Measurements from ENCODE around the gene RAPGEF1. TPM values are rescaled to one million over a fixed set of nuclear protein-coding genes. Genes with fewer than 3 reads are reported as not detected.

Gene RAPGEF1
- total RNA-seq, 1 experiment from 2014 or later, result 55.6 TPM

GRCh38 chr9:131601683-131602181 is 138.1 kb downstream of the RAPGEF1 start:
- H3K18ac ChIP-seq (ENCODE audit: insufficient read length, low read depth, low read length), result no peak overlapping the region
- no peaks in the 10 kb centered on the region for H3K79me1 ChIP-seq (ENCODE audit: insufficient read depth, low read depth, low read length, poor library complexity, severe bottlenecking)
- H3K27ac ChIP-seq (ENCODE audit: insufficient read length, low read depth, low read length), result no peak overlapping the region
- H3K4ac ChIP-seq (ENCODE audit: low read depth, low read length), result no peak overlapping the region
- H3K23ac ChIP-seq (ENCODE audit: insufficient read length, low read depth, low read length), result no peak overlapping the region
- no peak overlapping the region for H3K9ac ChIP-seq (ENCODE audit: extremely low read depth, insufficient read length, low read length)
- H3K56ac ChIP-seq (ENCODE audit: insufficient read length, low read depth, low read length), result no peak overlapping the region
- Mint-ChIP-seq H3K36me3 (ENCODE audit: insufficient read depth in 1 of 3, low read depth in 3 of 3) (peaks cover 6 to 43% (median 13%) of the 10 kb centered on the region in 3 experiments; a peak in 5 of 7 replicates), H3K27me3 (ENCODE audit: low read depth) (no peaks in the 10 kb centered on the region), H3K9me3 (no peaks in the 10 kb centered on the region), H3K4me1 (peaks cover 2 to 4% of the 10 kb centered on the region in 2 experiments; a peak in 2 of 4 replicates), H3K27ac (peak overlapping the region in 2 of 3 experiments; percentile 18 to 66; a peak in 3 of 7 replicates), H3K4me3 (no peak overlapping the region)
- H4K8ac ChIP-seq (replicated peaks; ENCODE audit: insufficient read length, low read depth, low read length), result no peak overlapping the region
- no peak overlapping the region for H2BK12ac ChIP-seq (ENCODE audit: insufficient read length, low read depth, low read length)
- no CpG with 5 or more reads among the region's 14 CpGs for WGBS (ENCODE audit: extremely low coverage, insufficient read length, low lambda C conversion rate)
- H2BK120ac ChIP-seq (ENCODE audit: low read depth, low read length, poor library complexity, severe bottlenecking), result no peak overlapping the region
- H3K23me2 ChIP-seq (ENCODE audit: insufficient read length, low read depth, low read length, poor library complexity, severe bottlenecking), result no peaks in the 10 kb centered on the region
- H2BK20ac ChIP-seq (ENCODE audit: low read depth, low read length, poor library complexity, severe bottlenecking), result no peak overlapping the region
- no peak overlapping the region for H4K5ac ChIP-seq (ENCODE audit: insufficient read length, low read depth, low read length)
- no peak overlapping the region for H4K91ac ChIP-seq (ENCODE audit: insufficient read length, low read depth, low read length)
- H3K14ac ChIP-seq (ENCODE audit: insufficient read depth, low read length), result no peak overlapping the region
- H2AK5ac ChIP-seq (ENCODE audit: insufficient read length, low read length), result no peak overlapping the region
- H3K4me1 ChIP-seq (ENCODE audit: insufficient read depth, low read length), result no peaks in the 10 kb centered on the region
- no peaks in the 10 kb centered on the region for H3K27me3 ChIP-seq (ENCODE audit: insufficient read depth, low read length)
- DNase-seq, result no peak
- H2BK5ac ChIP-seq (ENCODE audit: insufficient read length, low read length), result no peak overlapping the region
- no peaks in the 10 kb centered on the region for H3K79me2 ChIP-seq (ENCODE audit: insufficient read depth, low read length)
- H4K20me1 ChIP-seq (ENCODE audit: control insufficient read depth, insufficient read depth, insufficient read length), result no peaks in the 10 kb centered on the region
- no peak for TF ChIP-seq CTCF (conservative IDR thresholded peaks at IDR 0.05)
- no peak overlapping the region for H2AFZ ChIP-seq (ENCODE audit: low read length)
- H3T11ph ChIP-seq (ENCODE audit: low read length), result no peak overlapping the region
- no peaks in the 10 kb centered on the region for H3K9me3 ChIP-seq (ENCODE audit: control insufficient read depth, low read depth, low read length)
- H3K4me2 ChIP-seq (ENCODE audit: insufficient read depth, insufficient read length, low read length), result no peak overlapping the region
- no peak overlapping the region for H2BK15ac ChIP-seq (ENCODE audit: low read depth, low read length)

Measured in H9 (cell line).